HEK293 (cell line): ENCODE measurements around the gene TNXB.
A peak's percentile ranks its signal among the peaks of the same experiment; 100 is the strongest.

Experiments used
- ATF2 ChIP-seq: fragments of 450-650 bp; formaldehyde crosslinking; IDR thresholded peaks from 2 replicates; pipeline ENCODE4 v1.5.1; 2016; ENCODE audit warnings: missing biosample characterization, missing genetic modification characterization, low read depth
- BCL11A ChIP-seq: fragments of 450-650 bp; formaldehyde crosslinking; IDR thresholded peaks from 2 replicates; pipeline ENCODE4 v1.5.1; 2016; ENCODE audit warnings: low read depth, missing biosample characterization, missing genetic modification characterization
- GLI2 ChIP-seq: fragments of 450-650 bp; formaldehyde crosslinking; IDR thresholded peaks from 2 replicates; pipeline ENCODE4; 2017; ENCODE audit warnings: missing biosample characterization, missing genetic modification characterization, low read depth, borderline replicate concordance
- KLF7 ChIP-seq: fragments of 450-650 bp; formaldehyde crosslinking; IDR thresholded peaks from 2 replicates; pipeline ENCODE4 v1.5.1; 2016; ENCODE audit warnings: missing biosample characterization, missing genetic modification characterization, borderline replicate concordance
- REST ChIP-seq: fragments of 450-650 bp; formaldehyde crosslinking; IDR thresholded peaks from 2 replicates; pipeline ENCODE4 v1.5.1; 2016; ENCODE audit warnings: missing biosample characterization, missing genetic modification characterization
- SCRT2 ChIP-seq: fragments of 450-650 bp; formaldehyde crosslinking; IDR thresholded peaks from 2 replicates; pipeline ENCODE4 v1.5.1; 2016; ENCODE audit warnings: missing biosample characterization, missing genetic modification characterization
- SETDB1 ChIP-seq: IDR thresholded peaks from one replicate; pipeline ENCODE4 v1.6.1; 2017; ENCODE audit warnings: mild to moderate bottlenecking, low read length, moderate library complexity, mixed read lengths; ENCODE audit not compliant: insufficient read length
- SP2 ChIP-seq: fragments of 450-650 bp; formaldehyde crosslinking; IDR thresholded peaks from 2 replicates; pipeline ENCODE4 v1.5.1; 2016; ENCODE audit warnings: missing biosample characterization, missing genetic modification characterization
- TRIM28 ChIP-seq: IDR thresholded peaks from 2 replicates; pipeline ENCODE4 v1.6.1; 2011; ENCODE audit warnings: low read length, control low read depth, borderline replicate concordance
- ZBTB17 ChIP-seq: fragments of 450-650 bp; formaldehyde crosslinking; IDR thresholded peaks from 2 replicates; pipeline ENCODE4 v1.5.1; 2016; ENCODE audit warnings: missing biosample characterization, missing genetic modification characterization
- ZBTB49 ChIP-seq: fragments of 450-650 bp; formaldehyde crosslinking; IDR thresholded peaks from 2 replicates; pipeline ENCODE4 v1.5.1; 2016; ENCODE audit warnings: missing biosample characterization, missing genetic modification characterization, low read depth
- ZBTB7A ChIP-seq: fragments of 450-650 bp; formaldehyde crosslinking; IDR thresholded peaks from 2 replicates; pipeline ENCODE4 v1.5.1; 2016; ENCODE audit warnings: low read depth, missing biosample characterization, missing genetic modification characterization
- ZEB2 ChIP-seq: fragments of 450-650 bp; formaldehyde crosslinking; IDR thresholded peaks from 2 replicates; pipeline ENCODE4 v1.5.1; 2016; ENCODE audit warnings: missing biosample characterization, missing genetic modification characterization
- ZFP69B ChIP-seq: fragments of 450-650 bp; formaldehyde crosslinking; IDR thresholded peaks from 2 replicates; pipeline ENCODE4 v1.5.1; 2016; ENCODE audit warnings: missing biosample characterization, missing genetic modification characterization
- ZNF16 ChIP-seq: fragments of 450-650 bp; formaldehyde crosslinking; IDR thresholded peaks from 2 replicates; pipeline ENCODE4 v1.5.1; 2016; ENCODE audit warnings: low read depth, missing biosample characterization, missing genetic modification characterization
- ZNF23 ChIP-seq: fragments of 450-650 bp; formaldehyde crosslinking; IDR thresholded peaks from 2 replicates; pipeline ENCODE4 v1.5.1; 2016; ENCODE audit warnings: missing biosample characterization, missing genetic modification characterization, borderline replicate concordance
- ZNF24 ChIP-seq: fragments of 450-650 bp; formaldehyde crosslinking; IDR thresholded peaks from 2 replicates; pipeline ENCODE4 v1.5.1; 2016; ENCODE audit warnings: missing biosample characterization, missing genetic modification characterization
- ZNF266 ChIP-seq: fragments of 450-650 bp; formaldehyde crosslinking; IDR thresholded peaks from 2 replicates; pipeline ENCODE4 v1.5.1; 2016; ENCODE audit warnings: missing biosample characterization, missing genetic modification characterization, low read depth
- ZNF311 ChIP-seq: fragments of 450-650 bp; formaldehyde crosslinking; IDR thresholded peaks from 2 replicates; pipeline ENCODE4 v1.5.1; 2017; ENCODE audit warnings: missing biosample characterization, missing genetic modification characterization, borderline replicate concordance
- ZNF350 ChIP-seq: fragments of 450-650 bp; formaldehyde crosslinking; IDR thresholded peaks from 2 replicates; pipeline ENCODE4 v1.5.0; 2017; ENCODE audit warnings: missing biosample characterization, mild to moderate bottlenecking, missing genetic modification characterization
- ZNF544 ChIP-seq: fragments of 450-650 bp; formaldehyde crosslinking; IDR thresholded peaks from 2 replicates; pipeline ENCODE4 v1.5.0; 2017; ENCODE audit warnings: missing biosample characterization, missing genetic modification characterization
- ZNF561 ChIP-seq: fragments of 450-650 bp; IDR thresholded peaks from 2 replicates; pipeline ENCODE4 v1.5.1; 2018; ENCODE audit warnings: missing biosample characterization, missing genetic modification characterization, borderline replicate concordance
- ZNF571 ChIP-seq: fragments of 450-650 bp; formaldehyde crosslinking; IDR thresholded peaks from 2 replicates; pipeline ENCODE4 v1.5.0; 2017; ENCODE audit warnings: missing biosample characterization, missing genetic modification characterization
- ZNF585B ChIP-seq: fragments of 450-650 bp; formaldehyde crosslinking; IDR thresholded peaks from 2 replicates; pipeline ENCODE4 v1.5.1; 2016; ENCODE audit warnings: missing biosample characterization, missing genetic modification characterization
- ZNF596 ChIP-seq: fragments of 450-650 bp; IDR thresholded peaks from 2 replicates; pipeline ENCODE4 v1.5.0; 2018; ENCODE audit warnings: missing biosample characterization, mild to moderate bottlenecking, missing genetic modification characterization, moderate library complexity
- ZNF747 ChIP-seq: fragments of 450-650 bp; formaldehyde crosslinking; IDR thresholded peaks from 2 replicates; pipeline ENCODE4 v1.5.1; 2016; ENCODE audit warnings: missing biosample characterization, missing genetic modification characterization
- ZNF76 ChIP-seq: fragments of 450-650 bp; formaldehyde crosslinking; IDR thresholded peaks from 2 replicates; pipeline ENCODE4; 2016; ENCODE audit warnings: low read depth, missing biosample characterization, missing genetic modification characterization, borderline replicate concordance
- ZSCAN18 ChIP-seq: fragments of 450-650 bp; formaldehyde crosslinking; IDR thresholded peaks from 2 replicates; pipeline ENCODE4 v1.5.1; 2016; ENCODE audit warnings: missing biosample characterization, missing genetic modification characterization
- ZSCAN4 ChIP-seq: fragments of 450-650 bp; formaldehyde crosslinking; IDR thresholded peaks from 2 replicates; pipeline ENCODE4 v1.5.1; 2017; ENCODE audit warnings: missing biosample characterization, missing genetic modification characterization
- ZSCAN5A ChIP-seq: fragments of 450-650 bp; formaldehyde crosslinking; IDR thresholded peaks from 2 replicates; pipeline ENCODE4 v1.5.1; 2016; ENCODE audit warnings: missing biosample characterization, missing genetic modification characterization

TNXB gene

GRCh38 chr6:32146287-32146686, 37.1 kb upstream of the TNXB start (continued):
- peak; percentile 80 for TF ChIP-seq ZEB2 (tag by site-specific recombination)
- TF ChIP-seq ZNF266 (tag by site-specific recombination) = no peak
- TF ChIP-seq ZNF23 (tag by site-specific recombination) = no peak
- TF ChIP-seq TRIM28 = no peak
- TF ChIP-seq GLI2 (tag by site-specific recombination) = no peak
- TF ChIP-seq SETDB1 = no peak
- no peak for TF ChIP-seq ZNF571 (tag by site-specific recombination)
- peak; percentile 53; the same call in 1 of the 2 replicates for TF ChIP-seq ZNF24 (tag by site-specific recombination)
- 0 out of 2 replicates have a peak, but pooled peaks have one; percentile 13 for TF ChIP-seq ZFP69B (tag by site-specific recombination)
- TF ChIP-seq ZNF76 (tag by site-specific recombination) = peak; percentile 64; the same call in 1 of the 2 replicates
- no peak for TF ChIP-seq REST (tag by site-specific recombination)
- TF ChIP-seq BCL11A (tag by site-specific recombination) = no peak
- TF ChIP-seq ZBTB17 (tag by site-specific recombination) = peak; percentile 80; the same call in 1 of the 2 replicates
- no peak for TF ChIP-seq KLF7 (tag by site-specific recombination)
- no peak for TF ChIP-seq ZNF311
- TF ChIP-seq SP2 = no peak
- TF ChIP-seq ZSCAN18 (tag by site-specific recombination) = 0 out of 2 replicates have a peak, but pooled peaks have one; percentile 14
- peak; percentile 99 for TF ChIP-seq SCRT2 (tag by site-specific recombination)
- no peak for TF ChIP-seq ZNF350 (tag by site-specific recombination)
- no peak for TF ChIP-seq ZBTB49 (tag by site-specific recombination)
- no peak for TF ChIP-seq ZBTB7A
- TF ChIP-seq ZNF544 = no peak
- no peak for TF ChIP-seq ZNF16 (tag by site-specific recombination)
- no peak for TF ChIP-seq ZNF561 (tag by site-specific recombination)
- no peak for TF ChIP-seq ZNF585B
- peak; percentile 90 for TF ChIP-seq ATF2 (tag by site-specific recombination)
- TF ChIP-seq ZSCAN4 (tag by site-specific recombination) = peak; percentile 51
- TF ChIP-seq ZNF596 (tag by site-specific recombination) = no peak
- no peak for TF ChIP-seq ZSCAN5A
- TF ChIP-seq ZNF747 (tag by site-specific recombination) = no peak
